ENCODE data around the gene CLCN3.
"Not testable (repeated sequence)": the region's sequence is repeated elsewhere in the genome, so short reads cannot be mapped to it uniquely, and the experiment has no call there.

CLCN3 gene

GRCh38 chr4:169611991-169612870 lies 8.1 kb upstream of the CLCN3 start, which contains the start of gene NEK1:
TSS of gene NEK1 (minus strand) at chr4:169612583. CDS start at chr4:169602630, 9,953 bp downstream.
- Mint-ChIP-seq H3K27ac (peak within 1 kb of the TSS; percentile 95), H3K9me3 (no peaks in the 10 kb centered on the region), H3K4me1 (ENCODE audit: low read depth) (peaks cover 43% of the 10 kb centered on the region), H3K4me3 (peak within 1 kb of the TSS; percentile 93), H3K27me3 (no peaks in the 10 kb centered on the region), H3K36me3 (ENCODE audit: low read depth) (no peaks in the 10 kb centered on the region)

DNA sequence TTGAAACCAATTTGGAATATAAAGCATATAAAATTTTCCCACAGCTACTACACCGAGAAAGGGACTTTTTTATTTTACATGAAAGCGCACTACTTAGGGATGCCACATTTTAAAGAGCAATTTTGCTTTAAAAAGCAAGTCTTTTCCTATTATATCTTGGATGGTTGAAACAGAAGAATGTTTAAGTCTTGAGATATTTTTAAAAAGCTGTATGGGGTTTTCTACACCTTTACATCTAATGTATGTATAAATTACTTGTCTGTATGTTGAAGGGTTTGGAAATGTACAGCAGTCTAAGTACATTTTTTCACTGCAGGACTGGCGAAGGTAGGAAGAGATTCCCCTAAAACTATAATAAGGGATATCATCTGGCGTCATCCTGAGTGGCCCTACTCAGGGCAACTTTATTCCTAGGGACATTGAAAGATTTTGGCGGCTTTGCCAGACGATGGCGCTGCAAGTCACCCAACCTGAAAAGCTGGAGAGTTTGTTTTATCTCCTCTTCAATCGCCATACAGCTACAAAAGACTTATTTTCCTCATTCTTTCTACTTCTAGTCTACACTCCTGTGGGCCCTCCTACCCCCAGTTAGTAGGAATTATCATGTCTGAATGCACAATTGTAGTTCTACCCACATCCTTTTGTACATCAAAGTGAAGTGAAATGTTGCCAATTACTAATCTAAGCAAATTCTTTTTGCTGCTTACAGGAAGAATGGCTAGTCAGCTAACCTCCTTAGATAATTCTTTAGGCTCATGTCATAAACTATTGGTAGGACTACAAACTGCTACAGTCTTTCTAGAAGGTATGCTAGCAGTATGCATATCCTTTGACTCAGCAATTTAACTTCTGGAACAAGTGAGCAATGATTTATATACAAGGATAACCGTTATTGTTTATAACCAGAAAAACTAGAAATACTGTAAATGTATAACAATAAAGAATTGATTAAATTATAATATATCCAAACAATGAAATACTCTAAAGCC lies 7.2 kb upstream of the CLCN3 start:
- Mint-ChIP-seq H3K9me3 (no peaks in the 10 kb centered on the region), H3K36me3 (ENCODE audit: low read depth) (no peaks in the 10 kb centered on the region), H3K4me1 (ENCODE audit: low read depth) (peaks cover 50% of the 10 kb centered on the region), H3K27ac (peak overlapping the region; percentile 95), H3K27me3 (no peaks in the 10 kb centered on the region), H3K4me3 (peak overlapping the region; percentile 93)

DNA sequence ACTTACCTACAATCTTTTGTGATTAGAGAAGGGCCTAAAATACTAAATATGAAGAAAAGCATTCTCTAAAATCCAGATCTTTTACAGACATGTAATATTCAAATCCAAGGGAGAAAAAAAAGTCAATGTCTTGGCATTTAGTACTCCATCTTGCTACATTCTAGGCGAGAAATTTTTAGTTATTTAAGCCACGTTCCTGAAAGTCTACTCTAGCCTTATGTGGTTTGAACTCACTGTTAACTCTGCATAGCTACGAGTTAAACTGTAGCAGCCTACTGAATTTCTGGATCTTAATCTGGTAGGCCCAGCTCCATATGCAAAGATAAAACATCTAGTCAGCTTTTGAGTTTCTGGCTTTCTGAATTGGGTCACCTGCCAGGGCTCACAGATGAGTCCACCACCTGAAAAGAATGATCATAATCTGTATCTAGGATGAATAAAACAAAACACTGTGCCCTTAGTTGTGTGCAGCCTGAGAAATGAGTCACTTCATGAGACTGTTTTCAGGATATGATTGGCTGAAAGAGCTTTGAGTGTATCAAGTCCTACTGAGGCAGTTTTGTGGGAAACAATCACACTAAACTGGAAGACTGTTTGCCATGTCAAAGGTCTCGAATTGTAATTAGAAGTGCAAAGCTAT lies 4.8 kb upstream of the CLCN3 start:
- no peak overlapping the region for H3K4me3 Mint-ChIP-seq
- no peaks in the 10 kb centered on the region for H3K9me3 Mint-ChIP-seq
- H3K27ac Mint-ChIP-seq = peak overlapping the region; percentile 40
- no peaks in the 10 kb centered on the region for H3K36me3 Mint-ChIP-seq (ENCODE audit: low read depth)
- peaks cover 60% of the 10 kb centered on the region for H3K4me1 Mint-ChIP-seq (ENCODE audit: low read depth)
- H3K27me3 Mint-ChIP-seq = no peaks in the 10 kb centered on the region

- Mint-ChIP-seq H3K4me1 (ENCODE audit: low read depth) (peaks cover 53% of the 10 kb centered on the region), H3K36me3 (ENCODE audit: low read depth) (no peaks in the 10 kb centered on the region), H3K27ac (no peak overlapping the region), H3K27me3 (no peaks in the 10 kb centered on the region), H3K9me3 (no peaks in the 10 kb centered on the region), H3K4me3 (no peak overlapping the region)
These were observed 3.5 kb upstream of the CLCN3 start for GRCh38 chr4:169616846-169617245.

DNA sequence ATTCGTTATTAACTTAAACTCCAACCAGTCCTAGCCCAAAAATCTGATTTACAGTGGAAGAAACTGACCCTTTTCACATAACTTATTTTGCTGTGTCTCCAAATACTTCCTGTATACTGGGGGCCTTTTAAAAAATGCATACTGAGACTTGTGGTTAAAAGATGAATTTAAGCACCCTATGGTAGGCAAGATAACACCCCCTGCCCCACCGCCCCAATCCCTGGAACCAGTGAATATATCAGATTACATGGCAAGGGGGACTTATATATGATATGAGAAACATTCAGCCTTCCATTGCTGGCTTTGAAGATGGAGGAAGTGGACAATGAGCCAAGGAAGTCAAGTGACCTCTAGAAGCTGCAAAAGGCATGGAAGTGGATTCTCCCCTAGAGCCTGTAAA lies 3.1 kb upstream of the CLCN3 start:
- H3K27ac Mint-ChIP-seq = no peak overlapping the region
- H3K36me3 Mint-ChIP-seq (ENCODE audit: low read depth) = no peaks in the 10 kb centered on the region
- H3K9me3 Mint-ChIP-seq = no peaks in the 10 kb centered on the region
- no peaks in the 10 kb centered on the region for H3K27me3 Mint-ChIP-seq
- peaks cover 56% of the 10 kb centered on the region for H3K4me1 Mint-ChIP-seq (ENCODE audit: low read depth)
- no peak overlapping the region for H3K4me3 Mint-ChIP-seq

GRCh38 chr4:169618286-169618685 lies 2.1 kb upstream of the CLCN3 start:
- Mint-ChIP-seq H3K27ac (peak overlapping the region; percentile 98), H3K27me3 (no peaks in the 10 kb centered on the region), H3K4me1 (ENCODE audit: low read depth) (peaks cover 59% of the 10 kb centered on the region), H3K36me3 (ENCODE audit: low read depth) (no peaks in the 10 kb centered on the region), H3K4me3 (peak overlapping the region; percentile 95), H3K9me3 (no peaks in the 10 kb centered on the region)

GRCh38 chr4:169618986-169619385 lies 1.4 kb upstream of the CLCN3 start:
- Mint-ChIP-seq H3K4me1 (ENCODE audit: low read depth) (peaks cover 63% of the 10 kb centered on the region), H3K4me3 (peak overlapping the region; percentile 95), H3K9me3 (no peaks in the 10 kb centered on the region), H3K27ac (peak overlapping the region; percentile 98), H3K36me3 (ENCODE audit: low read depth) (peaks cover 5% of the 10 kb centered on the region), H3K27me3 (no peaks in the 10 kb centered on the region)

DNA sequence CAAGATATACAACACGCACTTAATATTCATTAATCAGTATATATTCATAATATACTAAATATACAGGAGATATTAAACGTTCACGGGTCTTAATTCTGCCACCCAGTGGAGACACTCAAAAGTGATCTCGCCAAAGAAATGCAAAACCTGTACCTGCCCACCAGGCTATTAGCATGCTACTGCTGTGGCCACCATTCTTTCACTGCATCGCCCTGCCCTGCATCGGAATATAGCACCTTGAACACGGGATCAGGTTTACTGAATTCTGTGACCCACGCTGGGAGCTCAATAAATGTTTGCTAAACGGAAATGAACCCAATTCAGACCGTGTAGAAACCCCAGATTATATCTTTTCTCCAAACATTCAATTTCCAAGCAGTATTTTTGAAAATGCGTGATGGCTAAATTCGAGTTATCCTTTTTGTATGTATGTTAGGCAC lies 840 bp upstream of the CLCN3 start:
- H3K9me3 Mint-ChIP-seq = no peaks in the 10 kb centered on the region
- peaks cover 5% of the 10 kb centered on the region for H3K36me3 Mint-ChIP-seq (ENCODE audit: low read depth)
- peak overlapping the region; percentile 95 for H3K4me3 Mint-ChIP-seq
- H3K27me3 Mint-ChIP-seq = no peaks in the 10 kb centered on the region
- H3K4me1 Mint-ChIP-seq (ENCODE audit: low read depth) = peaks cover 63% of the 10 kb centered on the region
- peak overlapping the region; percentile 98 for H3K27ac Mint-ChIP-seq

- H3K4me3 Mint-ChIP-seq = peak overlapping the region; percentile 95
- H3K27me3 Mint-ChIP-seq = no peaks in the 10 kb centered on the region
- H3K4me1 Mint-ChIP-seq (ENCODE audit: low read depth) = peaks cover 61% of the 10 kb centered on the region
- H3K9me3 Mint-ChIP-seq = no peaks in the 10 kb centered on the region
- H3K27ac Mint-ChIP-seq = peak overlapping the region; percentile 98
- peaks cover 9% of the 10 kb centered on the region for H3K36me3 Mint-ChIP-seq (ENCODE audit: low read depth)
These were observed 486 bp downstream of the CLCN3 start for GRCh38 chr4:169620880-169621248.

DNA sequence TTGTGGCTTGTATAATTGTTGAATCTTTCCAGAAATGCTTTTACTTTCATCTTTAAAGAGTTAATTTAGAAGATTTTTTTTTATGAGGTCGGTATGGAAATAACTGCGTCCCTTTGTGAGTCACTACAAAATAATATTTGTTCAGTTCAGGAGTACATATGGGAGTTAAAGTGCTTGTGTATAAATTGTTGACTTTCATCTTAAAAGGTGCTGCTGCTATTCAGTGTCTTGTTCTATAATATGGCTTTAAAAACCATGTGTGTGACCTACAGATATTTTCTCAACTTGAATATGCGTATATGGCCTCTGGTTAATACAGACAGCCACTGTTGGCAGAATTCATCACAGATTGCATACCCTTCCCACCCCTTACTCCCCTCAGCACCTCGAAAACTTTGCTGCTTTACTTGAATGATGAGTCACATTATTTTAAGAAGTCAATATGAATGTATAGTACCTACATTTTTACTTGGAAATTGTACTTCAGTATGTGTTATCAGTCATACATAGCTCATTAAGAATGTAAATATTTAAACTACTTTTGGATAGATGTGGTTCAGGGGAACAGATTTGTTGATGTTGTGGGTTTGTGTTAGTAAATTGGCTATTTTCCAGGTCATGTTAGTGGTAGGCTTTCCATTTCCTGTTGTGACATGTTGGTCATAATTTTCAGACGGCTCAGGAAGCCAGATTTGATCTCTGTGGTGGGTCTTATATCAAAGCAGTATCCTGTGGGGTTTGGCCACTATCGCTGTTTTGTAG lies 1.5 kb downstream of the CLCN3 start:
- H3K9me3 Mint-ChIP-seq = no peaks in the 10 kb centered on the region
- H3K4me1 Mint-ChIP-seq (ENCODE audit: low read depth) = peaks cover 65% of the 10 kb centered on the region
- H3K27me3 Mint-ChIP-seq = no peaks in the 10 kb centered on the region
- peak overlapping the region; percentile 95 for H3K4me3 Mint-ChIP-seq
- H3K27ac Mint-ChIP-seq = peak overlapping the region; percentile 93
- H3K36me3 Mint-ChIP-seq (ENCODE audit: low read depth) = peaks cover 9% of the 10 kb centered on the region

DNA sequence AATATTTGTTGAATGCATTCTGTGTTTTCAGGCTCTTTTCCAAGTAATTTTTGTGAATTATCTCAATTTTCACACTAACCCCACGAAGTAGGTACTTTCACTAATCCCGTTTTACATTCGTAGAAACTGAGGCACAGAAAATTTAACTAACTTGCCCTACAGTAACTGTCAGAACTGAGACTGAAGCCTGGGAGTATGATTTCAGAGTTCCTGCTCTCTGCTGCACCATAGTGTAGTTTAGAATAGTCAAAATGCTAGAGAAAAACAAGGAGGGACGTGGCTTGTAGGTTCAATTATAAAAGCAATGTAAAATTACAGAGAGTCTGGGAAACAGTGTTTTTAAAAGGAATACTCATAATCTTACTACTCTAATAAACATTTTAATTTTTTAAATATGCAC lies 2.2 kb downstream of the CLCN3 start:
- peaks cover 65% of the 10 kb centered on the region for H3K4me1 Mint-ChIP-seq (ENCODE audit: low read depth)

GRCh38 chr4:169624012-169624411 lies 3.6 kb downstream of the CLCN3 start:
- H3K27me3 Mint-ChIP-seq, H3K4me3 Mint-ChIP-seq, H3K27ac Mint-ChIP-seq, H3K9me3 Mint-ChIP-seq: not testable (repeated sequence)
- Mint-ChIP-seq H3K4me1 (ENCODE audit: low read depth) (peaks cover 60% of the 10 kb centered on the region), H3K36me3 (ENCODE audit: low read depth) (peaks cover 16% of the 10 kb centered on the region)

More for the DNA sequence above, 2.2 kb downstream of the CLCN3 start:
- no peaks in the 10 kb centered on the region for H3K9me3 Mint-ChIP-seq
- no peaks in the 10 kb centered on the region for H3K27me3 Mint-ChIP-seq
- peak overlapping the region; percentile 95 for H3K4me3 Mint-ChIP-seq
- H3K27ac Mint-ChIP-seq = peak overlapping the region; percentile 76
- peaks cover 9% of the 10 kb centered on the region for H3K36me3 Mint-ChIP-seq (ENCODE audit: low read depth)

DNA sequence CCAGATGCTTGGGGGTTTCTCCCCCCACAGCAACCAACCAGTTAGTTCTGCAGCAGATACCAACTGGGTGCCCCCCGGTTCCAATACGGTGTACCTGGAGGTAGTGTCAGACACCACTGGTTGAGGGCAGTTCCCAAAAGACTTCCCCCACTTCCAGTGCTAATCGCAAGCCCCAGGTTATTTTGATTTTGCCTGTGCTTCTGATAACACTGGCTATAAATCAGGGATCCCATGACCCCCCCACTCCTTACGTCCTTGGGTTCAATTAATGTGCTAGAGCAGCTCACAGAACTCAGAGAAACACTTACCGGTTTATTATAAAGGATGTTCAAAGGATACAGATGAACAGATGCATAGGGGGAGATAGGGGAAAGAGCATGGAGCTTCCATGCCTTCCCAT lies 5.5 kb downstream of the CLCN3 start:
- Mint-ChIP-seq H3K4me3 (no peak overlapping the region), H3K27ac (no peak overlapping the region), H3K4me1 (ENCODE audit: low read depth) (peaks cover 59% of the 10 kb centered on the region), H3K9me3 (no peaks in the 10 kb centered on the region), H3K27me3 (no peaks in the 10 kb centered on the region), H3K36me3 (ENCODE audit: low read depth) (peaks cover 16% of the 10 kb centered on the region)

Data from stimulated activated naive CD8-positive, alpha-beta T cell treated with anti-CD3 and anti-CD28 coated beads, Interleukin-15, Interleukin-2, amounts not matched to agents 100 ng/mL and 50 ng/mL, for 24 hours (primary cell).